Choroid plexus epithelial cell (primary cell): ENCODE data around the gene ZNF264.

Source experiments
- DNase-seq: peaks from one replicate; pipeline ENCODE4 v3.0.0-alpha.2; 2010; ENCODE audit warnings: low read depth
- H3K4me3 ChIP-seq: 2 replicates; pipeline ENCODE4 v1.5.1; 2011; ENCODE audit warnings: low read depth, mild to moderate bottlenecking, control low read depth, low read length, moderate library complexity
- CTCF ChIP-seq: conservative IDR thresholded peaks from 2 replicates; pipeline ENCODE4 v1.5.1; 2011; ENCODE audit warnings: low read depth, mild to moderate bottlenecking, control low read depth, inconsistent platforms, low read length, moderate library complexity

The ZNF264 gene

GRCh38 chr19:57191141-57192076 lies at the start of gene ZNF264:
ZNF264 (plus strand) TSS chr19:57191500; CDS start chr19:57191914, 414 bp downstream.
- peak within 1 kb of the TSS; percentile 93 for H3K4me3 ChIP-seq
- peak; percentile 91 for DNase-seq
- no peak for TF ChIP-seq CTCF

- no peak for DNase-seq
- no peak overlapping the region for H3K4me3 ChIP-seq
- TF ChIP-seq CTCF: no peak
Observed at GRCh38 chr19:57141699-57142098, 49.6 kb upstream of the ZNF264 start.

- DNase-seq: no peak
- no peak for TF ChIP-seq CTCF
- no peak overlapping the region for H3K4me3 ChIP-seq
Observed at GRCh38 chr19:57152921-57153320, 38.4 kb upstream of the ZNF264 start.

GRCh38 chr19:57161985-57162539 lies 29.2 kb upstream of the ZNF264 start:
- DNase-seq: no peak
- no peak for TF ChIP-seq CTCF

GRCh38 chr19:57165846-57166245 lies 25.5 kb upstream of the ZNF264 start:
- no peak for DNase-seq

More at GRCh38 chr19:57161985-57162539, 29.2 kb upstream of the ZNF264 start:
- H3K4me3 ChIP-seq: no peak overlapping the region

GRCh38 chr19:57167385-57167784 lies 23.9 kb upstream of the ZNF264 start, which contains the start of gene DUXA:
DUXA (minus strand) TSS chr19:57167485; CDS start chr19:57167443, 42 bp downstream.
- DNase-seq: no peak
- no peak within 1 kb of the TSS for H3K4me3 ChIP-seq
- TF ChIP-seq CTCF: no peak

More at GRCh38 chr19:57165846-57166245, 25.5 kb upstream of the ZNF264 start:
- no peak overlapping the region for H3K4me3 ChIP-seq
- TF ChIP-seq CTCF: no peak
